ENCODE data around the gene PNMA6E.
"Not testable (repeated sequence)": the region's sequence is repeated elsewhere in the genome, so short reads cannot be mapped to it uniquely, and the experiment has no call there.

PNMA6E gene

DNA sequence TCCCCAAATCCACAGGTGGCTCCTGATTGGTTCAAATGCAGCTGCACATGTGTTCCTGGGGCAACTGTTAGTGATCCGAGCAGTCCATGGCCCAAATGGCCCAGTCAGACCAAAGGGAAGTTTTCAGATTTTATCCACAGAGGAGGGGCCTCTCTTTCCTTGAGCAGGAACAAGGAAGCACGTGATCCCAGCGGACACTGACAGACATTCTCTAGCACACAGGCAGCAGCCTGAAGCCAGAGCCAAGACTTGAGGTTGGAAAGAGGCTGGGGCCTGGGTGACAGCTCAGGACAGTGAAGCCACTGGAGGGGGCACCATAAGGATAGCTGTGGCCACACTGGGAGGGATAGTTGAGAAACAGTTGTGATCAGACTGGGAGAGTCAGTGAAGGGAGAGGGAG, 6.6 kb upstream of the PNMA6E start:
- no peak for DNase-seq

DNA sequence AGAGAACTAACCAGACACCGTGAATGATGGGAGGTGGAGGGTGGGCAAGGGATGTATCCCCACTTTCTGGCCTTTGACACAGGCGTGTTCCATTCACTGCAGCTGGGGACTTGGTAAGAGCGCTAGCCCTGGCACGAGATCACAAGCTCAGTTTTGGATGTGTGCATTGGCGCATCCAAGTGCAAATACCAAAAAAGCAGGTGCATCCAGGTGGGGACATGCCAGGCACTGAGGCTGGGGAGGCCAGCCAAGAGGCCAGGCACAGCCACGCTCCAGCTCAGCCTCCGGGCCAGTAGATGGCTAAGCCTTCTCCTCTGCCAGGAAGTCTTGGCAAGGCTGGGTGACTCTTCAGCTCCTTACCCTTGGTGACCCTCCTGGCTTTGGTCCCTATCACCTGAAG, 5.8 kb upstream of the PNMA6E start:
- DNase-seq: no peak

DNA sequence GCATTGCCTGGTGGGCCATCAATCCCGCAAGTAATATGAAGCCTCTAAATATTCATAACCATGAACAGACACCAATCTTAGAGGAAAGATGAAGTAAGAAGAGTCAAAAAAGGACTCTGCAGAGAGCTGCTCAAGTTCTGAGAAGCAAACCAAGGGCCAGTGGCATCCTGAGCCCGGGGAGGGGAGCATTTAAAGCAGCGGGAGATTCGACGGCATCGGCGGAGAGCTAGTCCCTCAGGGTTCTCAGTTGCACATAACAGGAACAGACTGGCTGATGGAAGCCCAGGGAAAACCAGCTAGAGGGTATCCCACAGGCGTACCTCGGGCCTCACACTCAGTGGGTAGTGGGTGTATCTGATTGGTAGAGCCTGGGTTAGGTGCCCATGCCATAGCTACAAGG, 4.9 kb upstream of the PNMA6E start:
- no peak for DNase-seq

DNA sequence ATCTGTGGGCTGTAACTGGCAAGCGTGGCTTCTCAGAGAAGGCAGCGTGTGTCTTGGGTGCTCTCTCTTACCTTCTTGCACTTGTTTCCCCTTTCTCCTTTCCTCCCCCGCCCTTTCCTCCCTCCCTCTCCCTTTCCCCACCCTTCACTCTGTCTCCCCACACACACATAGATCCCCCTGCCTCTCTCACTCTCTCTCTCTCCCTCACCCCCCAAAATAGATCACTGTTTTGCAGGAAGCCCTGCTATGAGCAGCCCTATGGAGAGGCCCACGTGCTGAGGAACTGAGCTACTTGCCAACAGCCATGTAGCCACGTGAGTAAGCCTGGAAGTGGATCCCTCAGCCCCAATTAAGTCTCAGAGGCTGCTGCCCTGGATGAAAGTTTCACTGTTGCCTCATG, 4.3 kb upstream of the PNMA6E start:
- no peak for DNase-seq

DNA sequence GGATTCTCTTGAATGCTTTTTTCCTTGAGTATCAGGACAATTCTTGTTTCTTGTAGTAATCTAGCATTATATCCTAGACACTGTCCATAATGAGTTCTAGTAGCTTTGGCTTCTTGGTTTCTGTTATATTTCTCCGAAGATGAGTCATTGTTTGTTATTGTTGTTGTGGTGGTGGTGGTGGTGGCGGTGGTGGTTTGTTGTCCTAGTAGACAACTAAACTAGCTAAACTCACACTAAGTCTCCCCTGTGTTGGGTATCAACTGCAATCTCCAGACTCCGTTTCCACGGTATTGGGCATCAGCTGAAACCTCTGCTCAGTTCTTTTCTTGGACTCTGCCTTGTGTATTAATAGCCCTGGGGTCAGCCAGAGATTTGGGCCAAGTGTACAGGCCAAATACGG, 3.2 kb upstream of the PNMA6E start:
- DNase-seq: not testable (repeated sequence)

DNA sequence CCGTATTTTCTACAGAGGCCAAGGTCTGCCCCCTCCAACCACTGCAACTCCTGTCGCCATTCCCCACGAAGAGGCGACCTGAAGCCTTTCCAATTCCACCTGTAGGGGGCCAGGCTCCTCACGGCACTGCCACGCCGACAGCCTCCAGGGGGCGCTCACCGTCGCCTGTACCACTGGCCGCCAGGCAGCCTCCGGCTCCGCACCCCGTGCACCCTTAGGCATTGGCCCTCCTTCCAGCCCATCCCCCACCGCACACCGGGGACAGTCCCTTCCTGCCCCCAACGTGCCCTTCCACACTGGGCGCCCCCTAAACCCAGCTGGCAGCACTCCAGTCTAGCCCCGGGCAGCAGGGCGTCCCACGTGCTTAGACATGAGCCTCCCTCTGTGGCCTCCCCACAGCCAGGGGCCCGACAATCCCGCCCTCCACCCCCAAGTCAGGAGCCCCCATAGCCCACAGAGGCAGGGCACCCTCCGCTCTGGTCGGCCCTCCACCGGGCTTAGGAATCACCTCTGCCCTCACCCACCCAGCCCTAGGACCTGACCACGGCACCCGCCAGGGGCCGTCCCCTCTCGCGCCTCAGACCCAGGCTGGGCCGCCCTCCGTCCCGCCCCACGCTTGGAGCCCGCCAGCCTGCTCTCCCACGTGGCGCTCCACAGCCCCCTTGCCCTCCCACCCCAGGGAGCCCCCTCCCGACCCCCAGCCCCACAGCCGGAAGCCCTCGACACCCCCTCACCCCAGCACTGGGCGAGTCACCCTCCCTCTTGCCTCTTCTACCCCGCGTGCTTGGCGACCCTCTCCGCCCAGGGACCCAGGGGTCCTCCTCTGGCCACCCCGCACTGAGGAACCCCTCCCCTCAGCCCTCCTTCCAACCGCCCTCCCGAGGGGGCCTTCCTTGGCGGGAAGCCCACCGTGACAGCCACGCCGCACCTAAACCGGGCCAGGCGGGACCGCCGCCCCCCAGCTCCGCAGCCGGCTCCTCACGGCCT, 711 bp downstream of the PNMA6E start:
- peak; percentile 48 for DNase-seq

DNA sequence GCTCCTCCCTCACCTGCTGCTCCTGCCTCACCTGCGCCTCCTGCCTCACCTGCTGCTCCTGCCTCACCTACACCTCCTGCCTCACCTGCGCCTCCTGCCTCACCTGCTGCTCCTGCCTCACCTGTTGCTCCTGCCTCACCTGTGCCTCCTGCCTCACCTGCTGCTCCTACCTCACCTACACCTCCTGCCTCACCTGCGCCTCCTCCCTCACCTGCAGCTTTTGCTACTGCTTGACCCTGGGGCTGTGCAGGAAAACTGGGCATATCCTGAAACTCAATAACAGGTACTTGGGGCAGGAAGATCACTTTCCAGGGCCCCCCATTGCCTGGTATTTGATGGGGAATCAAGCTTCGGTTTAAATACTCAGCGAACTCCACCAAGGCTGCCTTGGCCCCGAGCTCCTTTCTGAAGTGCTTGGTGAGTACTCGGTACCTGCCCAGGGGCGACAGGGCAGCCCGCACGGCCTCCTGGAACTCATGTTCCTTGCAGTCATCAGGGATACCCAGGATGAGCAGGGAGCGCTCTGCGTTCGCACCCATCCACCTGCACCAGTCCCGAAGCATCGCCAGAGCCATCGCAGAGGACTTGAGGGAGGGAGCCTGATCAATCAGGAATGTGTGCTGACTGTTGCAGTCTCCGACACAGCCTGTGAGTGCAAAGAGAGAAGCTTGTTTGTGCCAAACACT, 2.7 kb downstream of the PNMA6E start:
- no peak for DNase-seq

DNA sequence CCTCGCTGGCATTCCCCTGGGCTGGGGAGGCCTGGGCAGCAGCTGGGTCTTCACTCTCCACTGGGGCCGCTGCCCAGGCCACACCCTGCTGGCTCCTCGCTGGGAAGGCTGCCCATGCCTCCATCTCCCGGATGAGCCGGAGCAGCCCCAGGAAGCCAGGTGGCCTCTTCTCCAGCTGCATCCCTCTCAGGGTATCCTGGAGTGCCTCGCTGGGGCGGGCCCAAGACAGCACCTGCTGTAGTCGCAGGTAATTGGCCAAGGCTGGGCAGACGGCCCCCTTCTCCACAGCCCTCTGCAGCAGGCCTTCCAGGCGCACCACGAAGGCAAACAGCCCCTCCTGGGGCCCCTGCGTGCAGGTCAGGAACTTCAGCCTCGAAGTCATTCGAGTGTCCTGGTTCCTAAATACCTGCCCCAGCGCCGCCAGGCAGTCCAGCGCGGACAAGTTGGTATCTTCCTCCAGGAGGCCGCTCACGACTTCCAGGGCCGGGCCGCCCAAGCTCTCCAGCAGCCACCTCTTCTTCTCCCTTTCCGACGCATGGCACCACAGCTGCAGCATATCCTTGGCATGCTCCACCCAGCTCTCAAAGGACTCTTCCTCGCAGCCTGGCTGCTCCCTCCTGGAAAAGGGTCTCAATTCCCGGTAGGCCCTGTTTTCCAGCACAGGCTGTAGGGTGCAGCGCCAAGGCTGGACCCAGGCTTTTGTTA, 3.7 kb downstream of the PNMA6E start:
- no peak for DNase-seq

DNA sequence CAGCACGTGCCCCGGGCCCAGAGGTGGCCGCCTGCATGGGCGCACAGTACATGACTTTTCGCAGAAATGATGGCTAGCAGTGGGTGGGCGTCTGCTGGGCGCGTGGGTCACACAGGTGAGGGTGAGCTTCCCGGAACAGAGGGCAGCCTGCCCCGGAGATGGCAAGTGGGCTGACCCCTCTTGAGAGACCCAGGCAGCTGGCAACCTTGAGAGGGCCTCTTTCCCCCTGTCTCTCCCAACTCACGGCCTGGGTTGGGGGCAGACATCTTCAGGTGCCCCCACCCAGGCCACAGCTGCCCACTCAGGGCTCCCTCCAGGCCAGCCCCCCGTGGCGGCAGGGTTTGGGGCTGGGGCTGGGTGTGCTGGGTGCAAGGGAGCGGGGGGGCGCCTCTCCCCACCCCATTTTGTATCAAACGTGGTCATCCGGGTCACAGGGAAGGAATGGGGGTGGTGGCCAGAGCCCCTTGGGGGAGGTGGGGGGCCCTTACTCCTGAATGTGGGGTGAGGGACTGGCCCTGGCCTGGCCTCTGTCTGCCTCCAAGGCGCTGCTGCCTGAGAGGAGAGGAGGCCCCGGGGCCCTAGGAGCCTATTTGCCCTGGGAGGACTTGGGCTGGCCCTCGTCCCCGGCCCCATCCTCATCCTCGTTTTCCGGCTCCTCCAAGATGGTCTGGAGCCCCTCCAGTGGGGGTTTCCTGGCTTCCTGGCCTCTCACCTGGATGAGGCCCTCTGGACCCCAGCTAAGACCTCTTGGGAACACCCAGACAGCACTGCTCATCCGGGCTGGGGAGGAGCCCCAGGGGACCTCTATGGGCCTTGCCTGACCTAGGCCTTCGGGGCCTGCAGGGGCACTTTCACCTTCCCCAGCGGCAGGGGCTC, 4.6 kb downstream of the PNMA6E start:
- DNase-seq: no peak

DNA sequence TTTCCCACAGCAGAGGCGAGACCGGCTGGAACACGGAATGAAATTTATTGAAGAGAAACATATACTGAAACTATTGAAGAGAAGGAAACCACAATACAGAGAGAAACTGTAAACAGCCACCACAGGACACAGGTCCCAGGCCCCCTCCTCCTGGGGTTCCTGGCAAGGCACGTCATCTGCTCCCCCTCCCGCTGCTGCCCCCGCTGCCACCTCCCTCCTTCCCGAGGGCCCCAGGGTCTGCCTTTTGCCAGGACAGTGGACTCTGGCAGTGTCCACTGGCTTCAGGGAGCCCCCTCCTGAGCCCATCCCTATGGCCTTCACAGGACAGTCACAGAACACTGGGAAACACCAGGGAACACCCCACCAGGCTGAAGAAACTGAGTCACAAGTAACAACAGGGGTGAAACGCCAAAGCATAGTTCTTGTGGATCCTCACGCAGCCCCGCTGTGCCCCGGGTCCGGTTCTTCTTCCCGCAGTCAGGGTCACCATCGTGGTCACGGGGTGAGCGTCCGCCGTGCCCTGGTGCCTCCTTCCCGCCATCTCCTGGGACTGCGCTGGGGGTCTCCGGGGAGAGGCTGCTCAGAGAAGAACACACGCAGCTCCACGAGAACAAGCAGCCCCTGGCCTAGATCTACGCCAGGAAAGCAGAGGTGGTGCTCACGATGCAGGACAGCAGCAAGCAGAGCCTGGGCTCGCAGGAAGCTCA, 5.4 kb downstream of the PNMA6E start:
- no peak for DNase-seq

DNA sequence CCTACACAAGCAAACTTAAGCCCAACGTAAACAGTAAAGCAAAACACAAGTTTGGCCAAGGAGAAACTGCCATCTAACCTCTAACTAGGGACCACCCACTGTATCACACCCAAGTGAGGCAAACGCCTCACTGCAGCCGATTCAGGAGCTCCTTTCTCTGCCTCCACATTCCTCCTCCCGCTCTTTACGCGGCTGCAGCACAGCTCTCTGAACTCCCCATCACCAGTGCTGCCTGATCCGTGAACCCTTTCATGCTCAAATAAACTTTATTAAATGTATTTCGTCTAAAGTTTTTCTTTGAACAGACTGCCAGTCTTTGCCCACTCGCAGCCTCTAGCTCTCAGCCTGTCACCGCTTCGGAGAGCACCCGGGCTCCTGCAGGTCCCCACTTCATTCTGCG, 6.5 kb downstream of the PNMA6E start:
- DNase-seq: no peak

DNA sequence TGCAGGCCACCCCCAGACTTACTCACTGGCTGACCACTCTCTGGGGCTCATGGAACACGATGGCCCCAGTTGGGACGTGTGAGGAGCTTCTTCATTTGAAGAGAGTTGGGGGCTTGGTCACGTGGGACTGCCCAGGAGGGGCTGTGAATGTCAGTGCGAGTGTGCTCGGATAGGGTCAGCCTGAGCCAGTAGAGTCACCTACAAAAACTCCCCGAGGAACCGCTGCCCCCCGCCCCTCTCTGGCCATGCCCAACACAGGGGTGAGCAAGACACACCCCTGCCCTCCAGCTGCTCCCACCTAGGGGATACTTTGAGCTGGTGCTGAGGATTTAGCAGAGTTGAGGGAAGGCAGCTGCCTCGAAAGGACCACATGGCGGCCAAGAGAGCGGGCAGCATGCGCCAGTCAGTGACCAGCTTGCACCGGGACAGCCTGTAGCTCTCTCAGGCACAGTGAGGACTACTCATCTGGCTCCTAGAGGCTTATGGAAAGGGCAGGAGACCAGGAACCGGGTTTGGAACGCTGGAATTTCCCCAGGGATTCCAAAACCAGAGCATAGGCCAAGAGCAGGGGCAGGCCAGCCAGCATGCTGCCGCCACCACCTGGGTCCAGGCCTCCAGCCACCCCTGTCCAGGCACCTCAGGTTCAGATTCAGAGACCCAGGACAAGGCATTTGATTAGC, 8.4 kb downstream of the PNMA6E start:
- no peak for DNase-seq

DNA sequence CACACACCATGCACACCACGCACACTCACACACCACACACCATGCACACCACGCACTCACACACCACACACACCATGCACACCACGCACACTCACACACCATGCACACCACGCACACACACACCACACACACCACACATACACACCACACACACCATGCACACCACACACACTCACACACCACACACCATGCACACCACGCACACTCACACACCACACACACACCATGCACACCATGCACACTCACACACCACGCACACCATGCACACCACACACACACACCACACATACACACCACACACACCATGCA, 11.7 kb downstream of the PNMA6E start:
- DNase-seq: not testable (repeated sequence)

DNA sequence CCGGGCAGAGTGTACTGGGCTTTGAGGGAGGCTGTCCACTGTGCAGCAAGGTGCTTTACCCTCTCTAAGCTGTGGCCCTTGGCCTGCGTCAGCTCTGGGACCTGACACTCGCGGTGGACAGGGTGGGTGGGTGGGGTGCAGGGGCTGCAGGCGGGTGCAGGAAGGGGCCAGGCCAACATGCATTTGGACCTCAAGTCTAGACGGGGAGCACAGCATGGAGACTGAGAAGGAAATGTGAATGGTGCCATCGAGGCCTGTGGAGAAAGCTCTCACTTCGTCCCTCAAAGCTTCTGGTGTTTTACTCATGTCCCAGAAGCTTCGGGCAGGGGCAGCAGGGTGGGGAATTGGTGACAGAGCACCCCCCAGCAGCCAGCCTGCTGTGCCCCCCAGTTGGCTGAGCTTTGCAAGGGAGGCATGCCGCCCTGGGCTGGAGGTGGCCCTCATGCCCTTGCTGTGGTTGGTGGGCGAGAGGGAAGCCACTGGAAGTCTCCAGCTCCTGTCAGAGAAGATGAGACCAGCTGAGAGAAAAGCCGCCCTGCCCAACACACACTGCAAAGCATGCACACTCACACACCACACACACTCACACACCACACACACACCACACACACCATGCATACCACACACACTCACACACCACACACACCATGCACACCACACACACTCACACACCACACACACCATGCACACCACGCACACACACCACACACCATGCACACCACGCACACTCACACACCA, 12.3 kb downstream of the PNMA6E start:
- DNase-seq: no peak

DNA sequence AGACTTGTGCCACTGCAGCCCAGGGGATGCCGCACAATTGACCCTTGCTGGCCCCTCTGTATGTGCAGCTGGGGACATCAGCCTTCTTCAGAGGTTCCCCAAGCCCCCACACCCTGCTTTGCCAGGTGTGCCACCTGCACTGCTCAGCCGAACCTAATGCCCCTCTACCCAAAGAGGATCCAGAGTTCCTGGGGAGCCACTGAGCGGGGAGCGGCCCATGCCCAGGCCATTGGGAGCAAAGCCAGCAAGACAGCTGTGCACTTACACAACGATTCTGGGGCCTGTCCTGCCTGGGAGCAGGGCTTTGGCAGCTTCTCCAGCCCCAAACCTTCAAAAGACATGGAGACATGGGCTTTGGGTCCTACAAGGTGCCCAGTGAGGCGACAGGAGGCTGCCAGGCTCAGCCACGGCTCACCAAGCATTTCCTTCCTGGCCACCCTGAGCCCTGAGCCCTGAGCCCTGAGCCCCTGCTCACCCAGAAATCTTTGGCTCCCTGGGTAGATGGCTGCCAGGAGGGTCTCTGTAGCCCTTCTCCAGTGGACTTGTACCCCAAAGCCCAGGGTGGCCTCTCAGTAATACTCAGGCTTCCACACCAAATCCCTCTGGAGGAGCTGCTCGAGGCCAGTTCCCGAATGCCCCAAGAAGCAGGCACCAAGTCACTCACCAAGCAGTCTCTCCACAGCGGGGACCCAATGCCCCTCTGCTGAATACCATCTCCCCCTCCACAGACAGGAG, 13.0 kb downstream of the PNMA6E start:
- DNase-seq: no peak

DNA sequence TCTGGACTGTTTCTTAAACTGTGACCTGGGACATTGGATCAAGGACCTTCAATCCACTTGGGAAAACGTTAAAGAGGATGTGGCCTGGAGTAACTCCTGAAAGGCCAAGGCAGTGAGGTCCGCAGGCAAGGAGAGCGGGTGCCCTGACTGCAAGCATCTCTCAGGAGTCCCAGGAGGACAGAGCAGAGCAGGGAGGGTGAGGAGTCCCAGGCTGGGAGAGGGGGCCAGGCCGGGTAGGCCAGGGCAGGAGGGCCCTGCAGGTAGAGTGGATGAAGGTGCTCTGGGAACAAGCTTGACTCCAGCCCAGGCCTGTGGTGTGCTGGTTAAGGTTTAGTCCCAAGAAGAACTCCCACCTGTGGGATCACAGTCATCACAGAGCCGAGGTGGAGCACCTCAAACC, 13.8 kb downstream of the PNMA6E start:
- DNase-seq: no peak

DNA sequence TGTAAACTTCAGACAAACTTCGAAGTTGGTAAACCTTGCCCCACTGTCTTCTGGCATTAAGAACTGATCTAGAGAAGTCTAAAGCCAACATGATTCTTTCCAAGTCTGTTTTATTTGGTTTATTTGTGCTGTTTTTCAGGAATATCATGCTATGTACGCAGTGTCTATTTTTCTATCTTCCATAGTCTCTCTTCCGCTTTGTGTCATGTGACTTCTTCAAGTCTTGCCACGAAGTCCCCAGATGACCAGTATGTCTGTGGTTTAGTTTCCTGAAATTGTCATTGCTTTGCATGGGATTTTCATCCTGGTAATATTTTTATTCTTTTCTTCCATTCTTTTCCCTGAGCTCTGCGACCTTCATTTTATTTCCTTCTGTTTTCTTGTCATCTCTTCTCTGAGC, 15.1 kb downstream of the PNMA6E start:
- DNase-seq: no peak

DNA sequence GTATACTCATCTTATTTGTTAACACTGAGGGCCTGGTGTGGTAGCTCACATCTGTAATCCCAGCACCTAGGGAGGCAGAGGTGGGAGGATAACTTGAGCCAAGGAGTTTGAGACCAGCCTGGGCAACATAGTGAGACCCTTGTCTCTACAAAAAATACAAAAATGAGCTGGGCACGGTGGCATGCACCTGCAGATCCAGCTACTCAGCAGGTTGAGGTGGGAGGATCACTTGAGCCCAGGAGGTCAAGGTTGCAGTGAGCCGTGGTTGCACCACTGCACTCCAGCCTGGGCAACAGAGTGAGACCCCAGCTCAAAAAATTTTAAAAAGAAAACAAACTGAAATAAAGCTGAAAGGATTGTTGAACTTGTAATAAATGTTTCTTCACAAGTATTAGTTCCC, 16.2 kb downstream of the PNMA6E start:
- not testable (repeated sequence) for DNase-seq

DNA sequence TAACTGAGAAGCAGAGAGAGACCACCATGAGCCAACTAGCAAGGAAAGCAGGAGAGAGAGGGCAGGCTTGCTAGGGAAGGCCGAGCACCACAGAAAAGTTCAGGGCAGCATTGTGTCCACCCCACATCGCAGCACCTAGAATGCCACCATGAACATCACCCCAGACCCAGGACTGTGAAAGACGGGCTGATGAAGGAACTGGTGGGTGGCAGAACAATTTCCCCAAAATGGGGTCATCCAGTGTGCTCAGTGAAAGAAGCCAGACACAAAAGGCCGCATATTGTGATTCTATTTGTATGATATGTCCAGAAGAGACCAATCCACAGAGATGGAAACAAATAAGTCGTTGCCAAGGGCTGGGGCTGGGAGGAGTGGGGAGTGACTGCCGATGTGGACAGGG, 16.8 kb downstream of the PNMA6E start:
- DNase-seq: no peak

Measured in stimulated activated CD4-positive, alpha-beta T cell treated with anti-CD3 and anti-CD28 coated beads, Interleukin-4, amount 100 ng/mL, for 24 hours (primary cell).